CD8-positive, alpha-beta memory T cell (primary cell): ENCODE data around the gene POTEF. TPM values are rescaled to one million over a fixed set of nuclear protein-coding genes. Genes with fewer than 3 reads are reported as not detected.
"Not testable (repeated sequence)": the region's sequence is repeated elsewhere in the genome, so short reads cannot be mapped to it uniquely, and the experiment has no call there.

Experiments
- CTCF ChIA-PET: fragments of 350-600 bp; sonication (Branson Sonifier 250); formaldehyde crosslinking; loops from one replicate; lab custom pipeline; 2021; ENCODE audit warnings: antibody characterized with exemption; lab: Charles Lee
- POLR2A ChIA-PET: fragments of 350-600 bp; sonication (Branson Sonifier 250); formaldehyde crosslinking; loops from one replicate; lab custom pipeline; 2021; ENCODE audit warnings: antibody characterized with exemption; lab: Charles Lee
- DNase-seq, 5 donors: peaks; one replicate each; pipeline versions ENCODE4 v3.0.0 to v3.0.0-alpha.2; 2020 to 2022; ENCODE audit warnings: mixed read lengths in 1 of 5
- H3K27ac ChIP-seq: one replicate; pipeline ENCODE4 v1.7.0; 2013; ENCODE audit warnings: low read depth, mild to moderate bottlenecking, low read length, moderate library complexity
- H3K27me3 ChIP-seq: 2 replicates; pipeline ENCODE4 v1.7.0; 2013; ENCODE audit warnings: low read length, mild to moderate bottlenecking; ENCODE audit not compliant: insufficient read depth, poor library complexity, severe bottlenecking
- H3K36me3 ChIP-seq: 2 replicates; pipeline ENCODE4 v1.7.0; 2013; ENCODE audit warnings: mild to moderate bottlenecking, low read length, moderate library complexity; ENCODE audit not compliant: insufficient read depth
- H3K4me1 ChIP-seq: 2 replicates; pipeline ENCODE4 v1.7.0; 2013; ENCODE audit warnings: mild to moderate bottlenecking, low read length, moderate library complexity; ENCODE audit not compliant: insufficient read depth
- H3K4me3 ChIP-seq: 2 replicates; pipeline ENCODE4 v1.7.0; 2013; ENCODE audit warnings: mild to moderate bottlenecking, low read length
- H3K9me3 ChIP-seq: 2 replicates; pipeline ENCODE4 v1.7.0; 2013; ENCODE audit warnings: mild to moderate bottlenecking, low read length
- H3K27ac Mint-ChIP-seq, 8 donors: one replicate each; pipeline ENCODE4 v1.8.0; 2020 to 2021; ENCODE audit warnings: mixed read lengths in 8 of 8, mild to moderate bottlenecking in 6 of 8, inconsistent platforms in 3 of 8, moderate library complexity in 3 of 8
- H3K27me3 Mint-ChIP-seq, 2 donors: one replicate each; pipeline ENCODE4 v1.8.0; 2020 to 2021; ENCODE audit warnings: mixed read lengths in 2 of 2, mild to moderate bottlenecking in 1 of 2, moderate library complexity in 1 of 2
- H3K36me3 Mint-ChIP-seq, 3 donors: one replicate each; pipeline ENCODE4 v1.8.0; 2020 to 2021; ENCODE audit warnings: mixed read lengths in 3 of 3, inconsistent platforms in 1 of 3, mild to moderate bottlenecking in 1 of 3
- H3K4me1 Mint-ChIP-seq, 3 donors: one replicate each; pipeline ENCODE4 v1.8.0; 2020 to 2021; ENCODE audit warnings: mixed read lengths in 3 of 3, inconsistent platforms in 1 of 3, mild to moderate bottlenecking in 1 of 3
- H3K4me3 Mint-ChIP-seq, 7 donors: one replicate each; pipeline ENCODE4 v1.8.0; 2020 to 2021; ENCODE audit warnings: mixed read lengths in 7 of 7, mild to moderate bottlenecking in 6 of 7, moderate library complexity in 4 of 7, inconsistent platforms in 2 of 7
- H3K9me3 Mint-ChIP-seq, 5 donors: one replicate each; pipeline ENCODE4 v1.8.0; 2020 to 2022; ENCODE audit warnings: mixed read lengths in 5 of 5, mild to moderate bottlenecking in 3 of 5, moderate library complexity in 2 of 5, inconsistent platforms in 1 of 5
- polyA plus RNA-seq: library from polyadenylated mRNA; unstranded; fragments of 300-500 nt; fragmentation: Illumina TruSeq; gene quantifications from one replicate; pipeline ENCODE4 v1.2.3, GENCODE V29; 2021
- total RNA-seq, 2 experiments: library from RNA; stranded (reverse); gene quantifications; one replicate each; pipeline ENCODE4 v1.2.3, GENCODE V29; 2021

The POTEF gene
- total RNA-seq (not detected), polyA plus RNA-seq (0.05 TPM)

- DNase-seq, H3K27me3 Mint-ChIP-seq, H3K4me3 ChIP-seq, H3K4me1 ChIP-seq, H3K36me3 ChIP-seq, H3K4me1 Mint-ChIP-seq, H3K27ac Mint-ChIP-seq, POLR2A ChIA-PET, H3K27ac ChIP-seq, CTCF ChIA-PET, H3K36me3 Mint-ChIP-seq, H3K27me3 ChIP-seq, H3K9me3 ChIP-seq, H3K9me3 Mint-ChIP-seq: not testable (repeated sequence)
- peak within 1 kb of the TSS in 2 of 7 donors; percentile 37 to 61 for H3K4me3 Mint-ChIP-seq
Measured at GRCh38 chr2:130129120-130129829, at the start of gene POTEF. Gene POTEF, minus strand, starts transcription at chr2:130129222. Its CDS starts 8,707 bp downstream, at chr2:130120515.

- H3K9me3 Mint-ChIP-seq, H3K27ac ChIP-seq, H3K9me3 ChIP-seq, H3K4me3 ChIP-seq, H3K4me1 ChIP-seq, CTCF ChIA-PET, DNase-seq, H3K36me3 ChIP-seq, H3K27me3 ChIP-seq, H3K27me3 Mint-ChIP-seq, POLR2A ChIA-PET: not testable (repeated sequence)
- peaks cover 0 to 64% (median 6%) of the 10 kb centered on the region in 3 donors for H3K36me3 Mint-ChIP-seq
- peaks cover 7 to 16% (median 9%) of the 10 kb centered on the region in 3 donors for H3K4me1 Mint-ChIP-seq
- H3K4me3 Mint-ChIP-seq = peak overlapping the region in 1 of 7 donors; percentile 11
- peak overlapping the region in 1 of 8 donors; percentile 56 for H3K27ac Mint-ChIP-seq
Measured at GRCh38 chr2:130174866-130175265, 45.8 kb upstream of the POTEF start.

- H3K4me3 Mint-ChIP-seq = no peak overlapping the region
- H3K27ac Mint-ChIP-seq = no peak overlapping the region
- POLR2A ChIA-PET = no interaction called here
- no peak for DNase-seq
- no peaks in the 10 kb centered on the region for H3K9me3 Mint-ChIP-seq
- H3K27me3 Mint-ChIP-seq = no peaks in the 10 kb centered on the region
- Histone ChIP-seq H3K27me3 (no peaks in the 10 kb centered on the region), H3K9me3 (no peaks in the 10 kb centered on the region), H3K4me1 (no peaks in the 10 kb centered on the region), H3K36me3 (peaks cover 8% of the 10 kb centered on the region), H3K27ac (no peak overlapping the region), H3K4me3 (no peak overlapping the region)
- peaks cover 4 to 83% (median 15%) of the 10 kb centered on the region in 3 donors for H3K36me3 Mint-ChIP-seq
- H3K4me1 Mint-ChIP-seq = peaks cover 0 to 1% (median 0%) of the 10 kb centered on the region in 3 donors
- CTCF ChIA-PET = interaction anchor here (1.6 kb wide), 1 partner anchor 163 kb away, joined by 5 read pairs; no protein-coding TSS in a partner anchor
Measured at GRCh38 chr2:130169896-130170295, 40.9 kb upstream of the POTEF start.

GRCh38 chr2:130169163-130169562 lies 40.1 kb upstream of the POTEF start:
- H3K4me1 ChIP-seq = not testable (repeated sequence)

GRCh38 chr2:130166611-130167010 lies 37.6 kb upstream of the POTEF start:
- CTCF ChIA-PET, H3K27ac ChIP-seq, H3K9me3 Mint-ChIP-seq, H3K4me3 Mint-ChIP-seq, H3K4me1 Mint-ChIP-seq, H3K4me1 ChIP-seq, H3K27me3 ChIP-seq, H3K27me3 Mint-ChIP-seq, H3K4me3 ChIP-seq, POLR2A ChIA-PET, DNase-seq, H3K9me3 ChIP-seq: not testable (repeated sequence)
- H3K36me3 ChIP-seq = peaks cover 11% of the 10 kb centered on the region
- H3K27ac Mint-ChIP-seq = peak overlapping the region in 1 of 8 donors; percentile 54
- peaks cover 9 to 78% (median 15%) of the 10 kb centered on the region in 3 donors for H3K36me3 Mint-ChIP-seq

More at GRCh38 chr2:130169163-130169562, 40.1 kb upstream of the POTEF start:
- H3K27me3 ChIP-seq, H3K27ac Mint-ChIP-seq, H3K27me3 Mint-ChIP-seq, H3K27ac ChIP-seq, CTCF ChIA-PET, DNase-seq, H3K9me3 ChIP-seq, H3K4me3 ChIP-seq, H3K4me3 Mint-ChIP-seq, H3K4me1 Mint-ChIP-seq, POLR2A ChIA-PET, H3K9me3 Mint-ChIP-seq, H3K36me3 ChIP-seq: not testable (repeated sequence)
- H3K36me3 Mint-ChIP-seq = peaks cover 9 to 83% (median 17%) of the 10 kb centered on the region in 3 donors

GRCh38 chr2:130165293-130166016 lies 36.4 kb upstream of the POTEF start:
- ChIA-PET POLR2A (no interaction called here), CTCF (no interaction called here)
- Histone ChIP-seq H3K27ac (no peak overlapping the region), H3K27me3 (no peaks in the 10 kb centered on the region), H3K9me3 (no peaks in the 10 kb centered on the region), H3K4me3 (no peak overlapping the region), H3K4me1 (no peaks in the 10 kb centered on the region), H3K36me3 (peaks cover 11% of the 10 kb centered on the region)
- H3K36me3 Mint-ChIP-seq = peaks cover 9 to 80% (median 15%) of the 10 kb centered on the region in 3 donors
- H3K27me3 Mint-ChIP-seq = no peaks in the 10 kb centered on the region
- H3K9me3 Mint-ChIP-seq = no peaks in the 10 kb centered on the region
- no peak overlapping the region for H3K4me3 Mint-ChIP-seq
- H3K27ac Mint-ChIP-seq = peak overlapping the region in 1 of 8 donors; percentile 15
- H3K4me1 Mint-ChIP-seq = peaks cover 0 to 1% (median 0%) of the 10 kb centered on the region in 3 donors
- DNase-seq = no peak

GRCh38 chr2:130162968-130163367 lies 33.9 kb upstream of the POTEF start:
- CTCF ChIA-PET = no interaction called here

GRCh38 chr2:130162486-130162885 lies 33.5 kb upstream of the POTEF start:
- Mint-ChIP-seq H3K36me3 (peaks cover 8 to 78% (median 9%) of the 10 kb centered on the region in 3 donors), H3K27ac (peak overlapping the region in 1 of 8 donors; percentile 50), H3K4me1 (peaks cover 0 to 11% (median 5%) of the 10 kb centered on the region in 3 donors)
- H3K4me3 Mint-ChIP-seq, POLR2A ChIA-PET, H3K9me3 Mint-ChIP-seq, DNase-seq, H3K9me3 ChIP-seq, H3K27me3 Mint-ChIP-seq, CTCF ChIA-PET, H3K27me3 ChIP-seq, H3K4me3 ChIP-seq, H3K27ac ChIP-seq, H3K4me1 ChIP-seq: not testable (repeated sequence)
- peaks cover 11% of the 10 kb centered on the region for H3K36me3 ChIP-seq

More at GRCh38 chr2:130162968-130163367, 33.9 kb upstream of the POTEF start:
- Histone ChIP-seq H3K27ac (no peak overlapping the region), H3K36me3 (peaks cover 11% of the 10 kb centered on the region), H3K9me3 (no peaks in the 10 kb centered on the region), H3K4me1 (no peaks in the 10 kb centered on the region), H3K27me3 (no peaks in the 10 kb centered on the region), H3K4me3 (no peak overlapping the region)
- DNase-seq = no peak
- Mint-ChIP-seq H3K27me3 (no peaks in the 10 kb centered on the region), H3K36me3 (peaks cover 9 to 81% (median 13%) of the 10 kb centered on the region in 3 donors), H3K4me3 (no peak overlapping the region), H3K9me3 (no peaks in the 10 kb centered on the region), H3K27ac (peak overlapping the region in 1 of 8 donors; percentile 50), H3K4me1 (peaks cover 0 to 7% (median 4%) of the 10 kb centered on the region in 3 donors)
- POLR2A ChIA-PET = no interaction called here
